NCI-H524 (cell line): ENCODE results near the gene MYT1.
A peak's percentile ranks its signal among the peaks of the same experiment; 100 is the strongest.

Experiments
- DNase-seq, 2 experiments: peaks; one replicate each; lab custom pipeline; 2025; lab: John Stamatoyannopoulos, UW

MYT1 gene

GRCh38 chr20:64155258-64156135, 8.8 kb upstream of the MYT1 start:
- DNase-seq: peak; percentile 35 to 78

GRCh38 chr20:64156136-64156885, 7.9 kb upstream of the MYT1 start:
- DNase-seq: peak in 1 of 2 experiments; percentile 25

DNA sequence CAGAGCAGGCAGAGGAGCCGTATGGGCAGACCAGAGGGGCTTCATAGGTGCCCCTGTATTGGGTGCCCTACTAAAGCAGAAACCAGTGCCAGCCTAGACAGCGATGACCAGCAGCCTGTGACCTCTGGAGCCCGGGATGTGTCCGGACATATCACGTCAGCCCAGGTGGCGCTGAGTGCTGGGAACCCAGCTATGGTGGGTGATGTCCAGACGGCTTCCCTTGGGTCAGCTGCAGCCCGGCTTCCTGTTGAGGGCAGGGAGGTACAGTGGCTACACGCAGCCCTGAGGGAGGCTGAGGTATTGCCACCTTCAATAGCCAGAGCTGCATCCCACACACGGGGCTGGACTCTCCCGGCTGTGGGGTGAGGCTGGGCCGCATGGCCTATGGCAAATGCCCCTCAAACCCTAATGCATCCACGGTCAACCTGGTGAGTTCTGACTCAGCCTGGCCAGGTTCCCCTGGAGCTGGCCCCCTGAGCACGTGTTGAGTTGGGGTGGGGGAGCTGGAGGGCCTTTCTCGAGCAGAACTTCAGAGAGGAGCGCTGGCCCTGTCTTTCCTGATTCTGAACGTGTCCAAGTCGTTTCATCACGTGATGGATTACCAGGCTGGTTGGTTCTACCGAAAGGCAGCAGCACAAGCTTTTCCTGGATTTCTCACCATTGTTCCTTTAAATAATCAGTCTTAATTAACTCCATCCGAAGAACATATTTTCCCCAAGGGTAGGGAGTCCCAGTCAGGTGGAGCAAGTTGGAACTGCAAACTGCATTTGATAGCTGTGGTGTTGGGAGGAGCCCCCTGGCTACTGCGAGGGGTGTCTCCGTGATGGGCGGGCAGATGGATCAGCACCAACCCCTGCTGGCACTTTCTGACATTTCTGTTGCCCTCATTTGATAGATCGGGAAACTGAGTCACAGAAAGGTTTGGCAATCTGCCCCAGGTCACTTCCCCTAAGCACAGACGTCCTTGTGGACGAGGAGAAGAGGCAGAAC, 7.1 kb upstream of the MYT1 start:
- DNase-seq: no peak

DNA sequence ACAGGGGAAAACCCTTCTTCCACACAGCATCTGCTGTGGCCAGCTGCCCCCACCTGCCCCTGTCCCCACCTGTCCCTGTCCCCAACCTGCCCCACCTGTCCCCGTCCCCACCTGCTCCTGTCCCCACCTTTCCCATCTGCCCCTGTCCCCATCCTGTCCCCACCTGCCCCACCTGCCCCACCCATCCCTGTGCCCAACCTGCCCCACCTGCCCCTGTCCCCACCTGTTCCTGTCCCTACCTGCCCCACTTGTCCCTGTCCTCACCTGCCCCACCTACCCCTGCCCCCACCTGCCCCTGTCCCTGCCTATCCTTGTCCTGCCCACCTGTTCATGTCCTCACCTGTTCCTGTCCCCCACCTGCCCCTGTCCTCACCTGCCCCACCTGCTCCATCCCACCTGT, 6.4 kb upstream of the MYT1 start:
- DNase-seq: no peak

- no peak for DNase-seq
These were observed 5.6 kb upstream of the MYT1 start for GRCh38 chr20:64158346-64159285.

GRCh38 chr20:64159286-64159680, 5.0 kb upstream of the MYT1 start:
- DNase-seq: no peak

GRCh38 chr20:64159711-64160110, 4.5 kb upstream of the MYT1 start:
- no peak for DNase-seq

DNA sequence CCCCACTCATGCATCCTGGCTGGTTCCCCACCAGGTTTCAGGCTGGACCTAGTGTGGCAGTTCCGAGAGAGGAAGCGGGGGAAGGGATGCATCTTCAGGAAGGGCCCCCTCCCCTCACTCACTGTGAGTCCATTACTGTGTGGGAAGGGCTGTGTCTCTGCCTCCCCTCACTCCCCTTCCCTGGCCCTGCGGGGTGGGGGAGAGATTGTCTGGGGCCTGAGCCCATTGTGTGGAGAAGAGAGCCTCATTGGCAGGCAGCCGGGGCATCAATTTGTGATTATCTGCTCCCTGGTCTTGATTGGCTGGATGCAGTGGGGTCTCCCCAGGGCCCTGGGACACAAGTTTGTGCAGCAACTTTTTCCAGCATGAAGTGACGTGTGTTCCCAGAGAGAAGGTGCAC, 4.1 kb upstream of the MYT1 start:
- DNase-seq: peak in 1 of 2 experiments; percentile 25

GRCh38 chr20:64160526-64161355, 3.5 kb upstream of the MYT1 start:
- DNase-seq: peak; percentile 79 to 88

DNA sequence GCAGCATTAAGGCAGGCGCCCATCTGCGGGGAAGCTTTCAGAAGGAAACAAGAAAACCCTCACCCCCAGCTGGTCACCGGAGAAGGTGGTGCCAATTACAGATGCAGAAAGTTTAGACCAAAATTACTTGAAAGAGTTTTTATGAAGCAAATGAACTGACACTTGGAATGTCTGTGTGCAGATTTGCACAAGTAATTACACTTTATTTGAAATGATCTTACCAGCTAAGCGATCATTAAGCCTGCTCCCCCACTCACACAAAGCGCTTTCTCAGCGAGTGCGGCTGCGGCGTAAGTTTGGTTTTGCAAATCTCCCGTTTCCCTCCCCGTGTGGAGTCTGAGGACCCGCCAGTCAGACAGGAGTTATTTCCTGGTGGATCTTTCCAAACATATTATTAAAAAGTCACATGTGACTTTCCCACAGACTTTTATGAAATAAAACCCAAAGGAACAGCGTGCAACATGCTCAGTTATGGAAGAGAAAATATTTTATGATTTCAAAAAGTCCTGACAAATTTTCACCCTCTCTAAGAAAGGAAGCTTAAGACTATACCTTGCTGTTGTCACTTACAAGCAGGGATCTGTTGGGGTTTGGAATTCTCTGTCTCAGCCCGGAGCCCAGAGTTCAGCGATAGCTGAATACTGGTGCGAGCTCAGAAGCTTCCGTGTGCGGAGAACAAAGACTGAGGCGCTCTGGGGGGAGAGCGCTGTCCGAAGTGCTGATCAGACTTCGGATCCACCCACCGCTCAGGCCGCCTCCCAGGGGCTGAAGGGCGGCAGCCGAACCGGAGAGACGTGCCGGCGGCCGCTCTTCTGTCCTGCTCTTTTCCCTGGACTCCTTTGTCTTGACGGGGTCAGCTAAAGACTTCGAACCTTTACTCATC, 2.7 kb upstream of the MYT1 start:
- peak in 1 of 2 experiments; percentile 50 for DNase-seq

DNA sequence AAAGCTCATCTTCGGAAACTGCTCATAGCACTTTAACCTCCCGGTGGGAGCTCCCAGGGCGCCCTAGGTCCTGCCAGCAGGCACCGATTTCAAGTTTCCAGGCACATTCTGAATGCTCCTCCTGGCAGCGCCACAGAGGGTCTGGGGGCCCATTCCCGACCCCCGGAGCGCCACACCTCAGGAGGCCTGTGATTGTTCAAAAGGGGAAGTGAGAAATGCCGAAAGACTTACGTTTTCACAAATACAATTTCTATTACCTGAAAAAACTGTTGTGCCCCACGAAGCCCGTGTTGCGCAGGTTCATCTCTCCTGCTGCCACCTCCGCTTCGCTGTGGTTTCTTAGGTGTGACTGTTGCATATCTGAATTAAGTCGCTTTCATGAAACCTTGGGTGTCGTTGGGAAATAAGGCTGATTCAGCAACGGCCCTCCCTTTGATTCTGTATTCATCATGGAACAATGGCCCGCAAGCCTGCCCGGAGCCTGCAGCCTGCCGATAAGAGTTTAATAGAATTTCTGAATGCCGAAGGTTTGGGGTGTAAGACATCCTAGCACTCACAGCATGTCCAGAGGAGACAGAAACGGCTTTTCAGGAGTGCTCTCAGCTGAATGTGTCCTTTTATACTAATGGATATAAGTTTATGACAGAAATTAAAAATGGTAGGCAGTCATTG, 1.9 kb upstream of the MYT1 start:
- DNase-seq: no peak

DNA sequence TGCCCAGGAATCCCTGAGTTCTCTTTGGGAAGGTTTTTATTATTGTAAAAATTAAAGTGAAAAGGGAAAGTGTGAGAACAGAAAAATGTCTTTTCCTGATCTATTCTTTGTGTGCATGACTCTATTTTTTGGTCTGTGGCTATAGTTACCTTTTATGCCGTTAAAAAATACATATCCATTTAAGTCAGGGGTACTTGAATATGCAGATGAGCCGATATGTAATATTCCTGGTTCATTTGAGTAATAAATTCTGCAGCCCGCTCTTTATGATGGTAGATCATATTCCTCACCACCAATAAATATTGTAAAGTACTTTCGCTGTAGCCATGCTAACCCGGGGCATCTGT, 503 bp upstream of the MYT1 start:
- DNase-seq: no peak

DNA sequence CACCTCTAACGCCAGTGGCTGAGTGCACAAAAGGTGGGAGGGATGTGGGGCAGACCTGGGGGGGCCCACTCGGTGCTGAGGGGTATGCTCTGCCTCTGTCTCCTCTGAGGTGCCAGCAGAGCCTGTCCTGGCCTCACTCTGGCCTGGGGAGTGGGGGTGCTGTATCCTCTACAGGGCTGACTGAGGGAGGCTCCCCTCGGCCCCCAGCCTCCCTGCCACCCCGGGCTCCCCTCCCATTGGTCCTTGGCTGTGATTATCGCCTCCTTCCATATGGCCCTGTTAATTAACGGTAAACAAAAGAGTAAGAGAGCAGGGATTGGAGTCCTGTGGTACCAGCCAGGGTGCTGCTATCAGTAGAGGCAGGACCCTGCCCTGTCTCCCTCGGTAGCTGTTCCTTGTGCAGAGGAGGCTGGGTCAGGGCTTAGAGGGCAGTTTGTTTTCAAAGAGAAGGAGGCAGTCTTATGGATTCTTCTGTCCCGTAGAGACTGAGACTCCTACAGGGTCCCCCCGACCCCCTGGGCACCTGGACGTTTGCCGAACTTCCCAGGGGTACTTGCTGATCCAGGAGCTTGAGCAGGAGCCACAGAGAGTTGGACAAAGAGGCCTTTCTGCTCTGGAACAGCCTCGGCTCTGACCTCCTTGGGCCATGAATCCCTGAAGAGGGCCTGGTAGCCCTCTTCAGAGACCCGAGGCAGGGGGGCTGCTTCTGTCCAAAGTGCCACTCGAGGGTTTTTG, 1.8 kb downstream of the MYT1 start:
- DNase-seq: peak; percentile 42 to 81

GRCh38 chr20:64166721-64167615, 2.7 kb downstream of the MYT1 start:
- no peak for DNase-seq

- DNase-seq: no peak
These were observed 3.4 kb downstream of the MYT1 start for GRCh38 chr20:64167676-64168075.

GRCh38 chr20:64168381-64169090, 4.3 kb downstream of the MYT1 start:
- peak; percentile 82 to 87 for DNase-seq
